SK-N-MC (cell line): ENCODE measurements around the gene HSPBP1.

Experiments used
- DNase-seq: peaks from one replicate; pipeline ENCODE4 v3.0.0-alpha.2; 2011; ENCODE audit warnings: low read depth, low spot score
- H3K27ac ChIP-seq: fragments of 200-600 bp; sonication (generic); 2 replicates; pipeline ENCODE4 v1.5.1; 2016; ENCODE audit warnings: mixed run types
- H3K36me3 ChIP-seq: fragments of 200-600 bp; sonication (generic); 2 replicates; pipeline ENCODE4 v1.6.1; 2017; ENCODE audit warnings: antibody characterized with exemption, low read length, mixed read lengths; ENCODE audit not compliant: insufficient read depth
- H3K4me3 ChIP-seq: fragments of 200-600 bp; sonication (generic); 2 replicates; pipeline ENCODE4 v1.5.1; 2016
- H3K9ac ChIP-seq: fragments of 200-600 bp; sonication (generic); 2 replicates; pipeline ENCODE4 v1.8.0; 2017; ENCODE audit warnings: mixed run types, mixed read lengths; ENCODE audit not compliant: insufficient read length
- H3K9me3 ChIP-seq: fragments of 200-600 bp; sonication (generic); 2 replicates; pipeline ENCODE4 v1.6.1; 2017; ENCODE audit warnings: low read depth, mild to moderate bottlenecking, antibody characterized with exemption, low read length, moderate library complexity, mixed read lengths
- EZH2 ChIP-seq: fragments of 200-600 bp; sonication (generic); IDR thresholded peaks from one replicate; pipeline ENCODE4 v1.6.1; 2017; ENCODE audit warnings: antibody characterized with exemption
- FOXP2 ChIP-seq: optimal IDR thresholded peaks from 2 replicates; pipeline ENCODE3; 2011; ENCODE audit warnings: mild to moderate bottlenecking, moderate library complexity; ENCODE audit not compliant: insufficient read depth; ENCODE audit errors: extremely low read length, control extremely low read depth
- POLR2AphosphoS5 ChIP-seq: IDR thresholded peaks from 2 replicates; pipeline ENCODE4 v1.6.1; 2012; ENCODE audit warnings: mild to moderate bottlenecking, low read depth, low read length, borderline replicate concordance

Gene HSPBP1

DNA sequence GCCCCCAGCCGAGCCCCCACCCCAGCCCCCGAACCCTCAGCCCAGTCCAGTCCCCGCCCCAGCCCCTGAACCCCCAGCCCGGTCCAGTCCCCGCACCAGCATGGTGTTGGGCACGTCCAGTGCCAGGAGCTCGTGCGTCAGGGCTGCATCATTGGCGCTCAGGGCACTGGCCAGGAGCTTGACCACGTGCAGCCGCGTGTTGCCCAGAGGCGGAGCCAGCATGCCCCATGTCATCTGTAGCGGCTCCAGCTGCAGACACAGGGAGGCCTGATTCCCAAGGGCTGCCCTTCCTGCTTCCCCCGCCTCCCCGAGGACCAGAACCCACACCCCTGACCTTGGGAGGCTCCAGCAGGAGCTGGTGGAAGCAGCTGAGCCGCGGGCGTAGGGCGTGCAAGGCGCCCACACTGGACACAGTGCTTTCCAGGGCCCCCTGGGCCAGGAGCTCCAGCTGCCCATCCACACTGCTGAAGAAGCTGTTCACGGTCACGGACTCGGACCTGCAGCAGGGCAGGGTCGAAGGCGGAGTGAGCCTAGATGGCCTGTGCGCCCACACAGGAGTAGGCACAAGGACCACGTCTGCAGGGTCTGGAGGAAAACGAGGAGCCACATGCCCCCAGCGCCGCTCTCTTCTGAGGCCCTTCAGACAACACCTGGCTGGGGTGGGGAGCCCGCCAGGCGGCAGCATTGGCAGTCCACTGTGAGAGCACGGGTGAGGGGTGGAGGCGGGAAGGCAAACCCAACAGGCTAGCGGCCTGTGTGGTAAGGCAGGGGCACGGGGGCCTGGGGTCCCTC, 38.6 kb downstream of the HSPBP1 start:
- no peak for DNase-seq
- Histone ChIP-seq H3K27ac (no peak overlapping the region), H3K9ac (no peak overlapping the region), H3K4me3 (no peak overlapping the region), H3K9me3 (no peaks in the 10 kb centered on the region), H3K36me3 (peaks cover 76% of the 10 kb centered on the region)
- no peak for TF ChIP-seq FOXP2
- no peak for TF ChIP-seq EZH2
- TF ChIP-seq POLR2AphosphoS5 = no peak

DNA sequence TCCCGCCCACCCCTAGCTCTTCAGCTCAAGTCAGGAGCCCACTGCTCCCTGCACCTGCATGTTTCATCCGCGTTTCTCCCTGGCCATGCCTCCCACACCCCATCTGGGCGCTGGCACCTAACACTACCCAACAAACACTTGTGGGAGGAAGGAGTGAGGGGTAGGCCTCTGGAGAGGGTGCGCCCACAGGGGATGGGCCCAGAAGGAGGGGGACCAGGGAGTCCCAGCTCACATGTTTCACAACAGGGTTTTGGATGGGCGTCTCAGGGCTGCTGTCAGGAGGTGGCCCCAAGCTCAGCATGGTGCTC, 39.2 kb downstream of the HSPBP1 start:
- Histone ChIP-seq H3K36me3 (peaks cover 78% of the 10 kb centered on the region), H3K4me3 (no peak overlapping the region), H3K9ac (no peak overlapping the region), H3K9me3 (no peaks in the 10 kb centered on the region), H3K27ac (no peak overlapping the region)
- TF ChIP-seq FOXP2 = no peak
- no peak for TF ChIP-seq EZH2
- TF ChIP-seq POLR2AphosphoS5 = no peak
- DNase-seq = no peak

DNA sequence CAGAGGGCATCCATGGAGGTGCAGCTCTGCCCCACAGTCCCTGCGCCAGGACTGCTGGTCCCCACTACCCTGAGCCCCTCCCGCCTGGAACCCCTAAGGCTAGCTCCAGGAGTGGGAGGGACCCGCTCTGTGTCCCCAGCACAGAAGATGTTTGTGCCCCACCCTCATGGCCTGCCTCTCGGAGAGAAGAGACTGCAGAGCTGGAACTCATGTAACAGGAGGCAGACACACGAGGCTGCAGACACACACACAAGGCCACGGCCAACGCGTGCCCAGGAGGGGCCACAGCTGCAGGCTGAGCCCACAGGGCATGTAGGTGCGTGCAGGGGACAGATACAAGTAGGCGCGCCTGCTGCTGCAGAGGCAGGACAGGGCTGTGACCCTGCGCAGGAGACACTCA, 40.9 kb downstream of the HSPBP1 start:
- H3K4me3 ChIP-seq = no peak overlapping the region
- TF ChIP-seq FOXP2 (no peak), POLR2AphosphoS5 (no peak), EZH2 (no peak)
- H3K36me3 ChIP-seq = peaks cover 74% of the 10 kb centered on the region
- no peaks in the 10 kb centered on the region for H3K9me3 ChIP-seq
- H3K27ac ChIP-seq = no peak overlapping the region
- no peak for DNase-seq
- no peak overlapping the region for H3K9ac ChIP-seq

DNA sequence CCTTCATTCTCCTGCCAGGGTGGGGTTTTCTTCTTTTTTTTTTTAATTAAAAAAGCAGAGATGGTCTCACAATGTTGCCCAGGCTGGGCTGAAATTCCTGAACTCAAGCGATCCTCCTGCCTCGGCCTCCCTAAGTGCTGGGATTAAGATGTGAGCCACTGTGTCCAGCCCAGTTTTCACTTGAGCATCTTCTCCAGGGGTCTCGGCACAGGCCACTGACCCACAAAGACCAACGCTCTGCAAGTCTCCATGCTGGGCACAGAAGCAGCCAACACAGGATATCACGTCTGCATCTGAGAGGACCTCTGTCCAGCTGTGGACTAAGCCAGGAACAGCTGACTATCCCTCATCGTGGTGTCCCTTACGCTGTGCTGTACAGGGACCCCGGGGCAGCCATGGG, 41.9 kb downstream of the HSPBP1 start:
- Histone ChIP-seq H3K27ac (no peak overlapping the region), H3K9me3 (no peaks in the 10 kb centered on the region), H3K9ac (no peak overlapping the region), H3K36me3 (peaks cover 72% of the 10 kb centered on the region), H3K4me3 (no peak overlapping the region)
- no peak for DNase-seq
- TF ChIP-seq EZH2 (no peak), FOXP2 (no peak), POLR2AphosphoS5 (no peak)

DNA sequence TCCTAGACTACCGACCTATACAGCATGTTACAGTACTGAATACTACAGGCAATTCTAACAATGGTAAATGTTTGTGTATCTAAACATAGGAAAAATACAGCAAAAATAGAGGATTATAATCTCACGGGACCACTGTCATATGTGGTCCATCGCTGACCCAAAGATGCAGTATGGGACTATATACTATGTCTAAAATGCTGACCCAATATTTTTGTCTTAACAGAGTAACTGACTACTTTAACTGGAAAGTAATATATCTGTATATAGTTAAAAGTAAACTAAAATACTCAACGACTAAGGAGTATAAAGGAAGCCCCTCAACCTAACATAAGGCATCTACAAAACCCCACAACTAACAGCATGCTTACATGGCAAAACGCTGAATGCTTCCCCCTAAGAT, 46.9 kb downstream of the HSPBP1 start:
- TF ChIP-seq POLR2AphosphoS5 (no peak), FOXP2 (no peak), EZH2 (no peak)
- peaks cover 44% of the 10 kb centered on the region; the same call in 1 of the 2 replicates for H3K36me3 ChIP-seq
- no peaks in the 10 kb centered on the region for H3K9me3 ChIP-seq
- no peak overlapping the region for H3K27ac ChIP-seq
- DNase-seq = no peak
- H3K4me3 ChIP-seq = no peak overlapping the region
- no peak overlapping the region for H3K9ac ChIP-seq

DNA sequence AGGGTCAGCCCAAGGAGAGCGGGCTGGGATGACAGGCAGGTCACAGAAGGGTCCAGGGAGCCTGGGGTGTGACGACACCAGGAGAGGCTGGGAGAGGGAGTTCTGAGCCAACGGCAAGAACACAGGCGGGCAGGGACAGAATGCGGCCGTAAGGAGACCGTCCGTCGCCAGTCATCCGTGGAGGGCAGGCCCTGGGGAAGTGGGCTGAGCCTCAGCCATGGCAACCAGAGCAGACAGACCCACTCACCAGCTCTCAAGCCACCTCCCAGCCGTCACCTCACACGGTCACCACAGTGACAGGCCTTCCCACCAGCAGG, 47.7 kb downstream of the HSPBP1 start:
- peaks cover 37% of the 10 kb centered on the region; the same call in 1 of the 2 replicates for H3K36me3 ChIP-seq
- DNase-seq = no peak
- no peak for TF ChIP-seq EZH2
- TF ChIP-seq POLR2AphosphoS5 = no peak
- TF ChIP-seq FOXP2 = no peak

DNA sequence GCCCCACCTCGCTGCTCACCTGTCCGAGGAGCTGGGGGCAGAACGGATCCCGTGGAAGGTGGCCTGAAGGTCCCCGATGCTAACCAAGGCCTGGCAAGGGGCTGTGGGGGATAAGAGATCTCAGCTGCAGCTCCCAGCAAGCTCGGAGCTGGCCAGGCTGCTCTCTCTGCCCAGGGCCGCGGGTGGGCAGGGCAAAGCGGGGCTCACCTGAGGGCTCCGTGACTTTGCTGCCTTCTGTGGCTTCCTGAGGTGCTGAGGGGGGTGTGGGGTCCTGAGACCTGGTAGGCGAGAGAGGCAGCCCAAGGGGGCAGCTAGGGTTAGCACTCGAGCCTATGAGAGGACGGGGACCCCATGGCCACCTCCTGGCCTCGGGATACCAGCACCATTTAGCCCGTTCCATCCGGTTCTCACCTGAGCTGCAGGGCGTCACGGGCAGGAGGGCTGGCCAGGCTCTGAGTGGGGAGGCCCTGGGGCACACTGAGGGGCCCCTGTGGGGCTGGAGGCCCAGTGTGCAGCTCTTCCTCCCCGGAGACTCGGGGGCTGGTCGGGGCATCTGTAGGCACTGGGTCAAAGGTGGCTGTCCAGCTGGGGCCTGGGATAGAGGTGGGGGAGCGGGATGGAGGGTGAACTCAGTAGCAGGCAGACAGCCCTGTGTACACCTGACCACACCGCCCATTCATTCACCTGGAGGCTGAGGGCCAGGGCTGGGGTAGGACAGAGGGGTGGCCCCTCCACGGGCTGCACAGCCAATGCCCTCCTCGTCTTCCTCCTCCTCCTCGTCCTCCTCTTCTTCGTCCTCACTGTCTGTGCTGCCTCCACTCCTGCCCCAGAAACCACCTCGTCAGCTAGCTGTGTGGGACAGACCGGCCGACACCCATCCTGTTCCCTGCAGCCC, 48.3 kb downstream of the HSPBP1 start:
- Histone ChIP-seq H3K9me3 (no peaks in the 10 kb centered on the region), H3K27ac (no peak overlapping the region), H3K9ac (no peak overlapping the region), H3K4me3 (no peak overlapping the region), H3K36me3 (peaks cover 31% of the 10 kb centered on the region; the same call in 1 of the 2 replicates)
- no peak for DNase-seq
- TF ChIP-seq EZH2 (no peak), POLR2AphosphoS5 (no peak), FOXP2 (no peak)

More for the DNA sequence above, 47.7 kb downstream of the HSPBP1 start:
- no peaks in the 10 kb centered on the region for H3K9me3 ChIP-seq
- no peak overlapping the region for H3K9ac ChIP-seq
- no peak overlapping the region for H3K27ac ChIP-seq
- no peak overlapping the region for H3K4me3 ChIP-seq

DNA sequence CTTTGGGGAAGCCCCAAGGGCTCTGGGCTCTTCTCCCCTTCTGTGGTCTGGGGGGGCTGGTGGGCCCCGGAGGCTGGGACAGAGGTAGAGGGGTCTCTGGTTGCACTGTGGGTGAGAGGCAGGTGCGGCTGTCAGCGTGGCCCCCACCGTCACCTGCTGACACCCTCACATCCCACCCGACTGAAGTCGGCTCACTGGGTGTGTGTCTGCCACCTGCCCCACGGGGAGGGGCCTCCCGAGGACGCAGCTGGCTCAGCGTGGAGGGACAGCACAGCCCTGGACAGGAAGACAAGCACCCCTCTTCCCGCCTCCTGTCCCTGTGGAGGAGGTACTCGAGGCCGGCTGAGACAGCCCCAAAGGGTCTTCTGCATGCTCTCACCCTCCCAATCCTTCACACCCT, 49.1 kb downstream of the HSPBP1 start:
- no peaks in the 10 kb centered on the region for H3K9me3 ChIP-seq
- DNase-seq = no peak
- peaks cover 22% of the 10 kb centered on the region; the same call in 1 of the 2 replicates for H3K36me3 ChIP-seq
- H3K27ac ChIP-seq = no peak overlapping the region
- H3K4me3 ChIP-seq = no peak overlapping the region
- no peak overlapping the region for H3K9ac ChIP-seq
- TF ChIP-seq FOXP2 (no peak), EZH2 (no peak), POLR2AphosphoS5 (no peak)

DNA sequence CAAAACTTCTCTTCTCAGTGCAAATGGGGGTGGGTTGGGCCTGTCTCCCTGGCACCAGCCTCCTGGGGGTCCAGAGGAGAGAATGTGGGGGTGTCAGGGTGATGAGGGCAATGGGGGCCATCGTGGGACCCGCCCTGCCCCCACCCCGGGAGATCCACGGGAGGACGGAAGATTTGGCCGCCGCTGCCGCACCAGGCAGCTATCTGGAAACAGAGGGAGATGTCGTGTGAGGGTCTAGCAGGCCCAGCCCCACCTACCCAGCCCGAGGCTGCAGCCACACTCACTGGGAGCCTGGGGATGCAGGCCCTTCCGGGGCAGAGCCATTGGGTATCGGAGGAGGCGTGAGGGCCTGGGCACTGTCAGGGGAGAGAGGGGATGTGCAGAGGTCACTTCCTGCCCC, 49.6 kb downstream of the HSPBP1 start:
- DNase-seq = no peak
- no peak overlapping the region for H3K9ac ChIP-seq
- TF ChIP-seq EZH2 (no peak), POLR2AphosphoS5 (no peak), FOXP2 (no peak)
- H3K4me3 ChIP-seq = no peak overlapping the region
- peaks cover 22% of the 10 kb centered on the region; the same call in 1 of the 2 replicates for H3K36me3 ChIP-seq
- H3K9me3 ChIP-seq = no peaks in the 10 kb centered on the region
- H3K27ac ChIP-seq = no peak overlapping the region
